NT2/D1 (cell line): ENCODE results near the gene DIAPH1.

Experiments used
- DNase-seq: peaks from one replicate; pipeline ENCODE4 v3.0.0-alpha.2; 2011; ENCODE audit warnings: low read depth, low spot score
- H3K27me3 ChIP-seq: 2 replicates; pipeline ENCODE4 v1.6.0; 2011; ENCODE audit warnings: mild to moderate bottlenecking; ENCODE audit not compliant: insufficient read length, insufficient read depth
- H3K36me3 ChIP-seq: 2 replicates; pipeline ENCODE4 v1.6.1; 2011; ENCODE audit warnings: mild to moderate bottlenecking, low read length, mixed read lengths; ENCODE audit not compliant: insufficient read depth, insufficient read length
- H3K4me1 ChIP-seq: 2 replicates; pipeline ENCODE4 v1.5.1; 2011; ENCODE audit not compliant: insufficient read depth, insufficient read length
- H3K4me3 ChIP-seq: 2 replicates; pipeline ENCODE4 v1.5.1; 2011; ENCODE audit warnings: low read depth; ENCODE audit not compliant: insufficient read length
- H3K9ac ChIP-seq: 2 replicates; pipeline ENCODE4 v1.6.0; 2011; ENCODE audit warnings: low read depth; ENCODE audit not compliant: insufficient read length
- H3K9me3 ChIP-seq: 2 replicates; pipeline ENCODE4 v1.5.1; 2011; ENCODE audit warnings: mild to moderate bottlenecking, low read length; ENCODE audit not compliant: insufficient read depth
- SUZ12 ChIP-seq: IDR thresholded peaks from 2 replicates; pipeline ENCODE4 v1.6.1; 2011; ENCODE audit not compliant: insufficient read length, insufficient read depth; ENCODE audit errors: extremely low read depth
- YY1 ChIP-seq: IDR thresholded peaks from 2 replicates; pipeline ENCODE4 v1.6.1; 2011; ENCODE audit not compliant: insufficient read length, insufficient read depth
- ZNF274 ChIP-seq: IDR thresholded peaks from 2 replicates; pipeline ENCODE4 v1.6.1; 2011; ENCODE audit warnings: mild to moderate bottlenecking, low read depth, low read length

DIAPH1 gene

GRCh38 chr5:141465351-141465750 lies 153.4 kb downstream of the DIAPH1 start:
- Histone ChIP-seq H3K9me3 (no peaks in the 10 kb centered on the region), H3K4me1 (no peaks in the 10 kb centered on the region), H3K4me3 (no peak overlapping the region), H3K9ac (no peak overlapping the region), H3K27me3 (no peaks in the 10 kb centered on the region), H3K36me3 (no peaks in the 10 kb centered on the region)
- DNase-seq = no peak
- no peak for TF ChIP-seq SUZ12
- no peak for TF ChIP-seq YY1
- no peak for TF ChIP-seq ZNF274
